GM23248 (cell line): ENCODE data around the gene KAT2B.

Experiments used
- EZH2 ChIP-seq: fragments of 200-600 bp; sonication (generic); IDR thresholded peaks from 2 replicates; pipeline ENCODE4 v1.6.1; 2018; ENCODE audit warnings: antibody characterized with exemption, mild to moderate bottlenecking; ENCODE audit not compliant: insufficient read depth, poor library complexity, severe bottlenecking
- EZH2phosphoT487 ChIP-seq: fragments of 200-600 bp; sonication (generic); IDR thresholded peaks from 2 replicates; pipeline ENCODE4 v1.6.1; 2018; ENCODE audit warnings: antibody characterized with exemption, moderate library complexity, mild to moderate bottlenecking, low read depth; ENCODE audit not compliant: insufficient read depth

DNA sequence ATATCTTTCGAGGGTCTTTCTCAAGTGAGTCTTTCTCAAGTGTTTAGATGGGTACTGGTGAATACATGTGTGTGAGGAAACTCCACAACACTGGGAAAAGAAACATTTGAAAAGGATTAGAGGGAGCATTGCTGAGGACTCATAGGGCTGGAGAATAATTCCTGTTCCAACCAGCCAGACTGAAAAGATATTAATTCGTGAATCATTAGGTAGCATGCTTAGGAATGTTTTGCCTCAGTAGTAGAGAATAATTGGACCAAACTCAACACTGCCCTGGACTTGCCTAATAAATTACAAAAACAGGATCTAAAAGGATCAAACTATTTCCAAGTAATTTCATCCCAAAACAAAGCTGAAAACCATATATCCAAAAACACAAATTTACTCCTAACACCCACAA is 45.5 kb upstream of the KAT2B start:
- TF ChIP-seq EZH2 (no peak), EZH2phosphoT487 (no peak)
